ENCODE measurements around the gene HMHB1. TPM values are rescaled to one million over a fixed set of nuclear protein-coding genes. Genes with fewer than 3 reads are reported as not detected.

The HMHB1 gene
- not detected in 2 replicates for total RNA-seq

- intact Hi-C loops (cut with micrococcal nuclease), result no loop called here
Measured at GRCh38 chr5:143812085-143812705, at the start of gene HMHB1. Gene HMHB1 (plus strand): TSS chr5:143812161.

- intact Hi-C loops (cut with micrococcal nuclease), result no loop called here
Measured at GRCh38 chr5:143762636-143763220, 49.2 kb upstream of the HMHB1 start.

GRCh38 chr5:143767162-143767561 is 44.8 kb upstream of the HMHB1 start:
- intact Hi-C loops (cut with micrococcal nuclease), result no loop called here

- intact Hi-C loops (cut with micrococcal nuclease), result no loop called here
Measured at GRCh38 chr5:143769026-143769786, 42.8 kb upstream of the HMHB1 start.

- intact Hi-C loops (cut with micrococcal nuclease), result no loop called here
Measured at GRCh38 chr5:143770450-143770849, 41.5 kb upstream of the HMHB1 start.

GRCh38 chr5:143771189-143771588 is 40.8 kb upstream of the HMHB1 start:
- intact Hi-C loops (cut with micrococcal nuclease), result no loop called here

GRCh38 chr5:143771602-143772001 is 40.4 kb upstream of the HMHB1 start:
- intact Hi-C loops (cut with micrococcal nuclease), result no loop called here

GRCh38 chr5:143772621-143773020 is 39.3 kb upstream of the HMHB1 start:
- intact Hi-C loops (cut with micrococcal nuclease), result no loop called here

- intact Hi-C loops (cut with micrococcal nuclease), result no loop called here
Measured at GRCh38 chr5:143775258-143775657, 36.7 kb upstream of the HMHB1 start.

GRCh38 chr5:143776951-143777350 is 35.0 kb upstream of the HMHB1 start:
- intact Hi-C loops (cut with micrococcal nuclease), result no loop called here

- intact Hi-C loops (cut with micrococcal nuclease), result no loop called here
Measured at GRCh38 chr5:143779506-143779905, 32.5 kb upstream of the HMHB1 start.

- intact Hi-C loops (cut with micrococcal nuclease), result no loop called here
Measured at GRCh38 chr5:143781993-143782520, 29.9 kb upstream of the HMHB1 start.

- intact Hi-C loops (cut with micrococcal nuclease), result no loop called here
Measured at GRCh38 chr5:143782588-143783386, 29.2 kb upstream of the HMHB1 start.

- intact Hi-C loops (cut with micrococcal nuclease), result no loop called here
Measured at GRCh38 chr5:143788401-143788800, 23.6 kb upstream of the HMHB1 start.

GRCh38 chr5:143790457-143791112 is 21.4 kb upstream of the HMHB1 start:
- intact Hi-C loops (cut with micrococcal nuclease), result no loop called here

GRCh38 chr5:143791848-143792731 is 19.9 kb upstream of the HMHB1 start:
- intact Hi-C loops (cut with micrococcal nuclease), result no loop called here

- intact Hi-C loops (cut with micrococcal nuclease), result no loop called here
Measured at GRCh38 chr5:143793249-143793648, 18.7 kb upstream of the HMHB1 start.

GRCh38 chr5:143796125-143796524 is 15.8 kb upstream of the HMHB1 start:
- intact Hi-C loops (cut with micrococcal nuclease), result no loop called here

- intact Hi-C loops (cut with micrococcal nuclease), result no loop called here
Measured at GRCh38 chr5:143796753-143797152, 15.2 kb upstream of the HMHB1 start.

GRCh38 chr5:143800715-143801114 is 11.2 kb upstream of the HMHB1 start:
- intact Hi-C loops (cut with micrococcal nuclease), result loop anchor here (10.0 kb wide), 1 partner anchor 126 kb away; no protein-coding TSS in a partner anchor
